ENCODE results near the gene DLGAP1. TPM values are rescaled to one million over a fixed set of nuclear protein-coding genes. Genes with fewer than 3 reads are reported as not detected.
A peak's percentile ranks its signal among the peaks of the same experiment; 100 is the strongest.

DLGAP1 gene
- total RNA-seq, 2 experiments from 2014 or later: 0.53 to 1.5 TPM

DNA sequence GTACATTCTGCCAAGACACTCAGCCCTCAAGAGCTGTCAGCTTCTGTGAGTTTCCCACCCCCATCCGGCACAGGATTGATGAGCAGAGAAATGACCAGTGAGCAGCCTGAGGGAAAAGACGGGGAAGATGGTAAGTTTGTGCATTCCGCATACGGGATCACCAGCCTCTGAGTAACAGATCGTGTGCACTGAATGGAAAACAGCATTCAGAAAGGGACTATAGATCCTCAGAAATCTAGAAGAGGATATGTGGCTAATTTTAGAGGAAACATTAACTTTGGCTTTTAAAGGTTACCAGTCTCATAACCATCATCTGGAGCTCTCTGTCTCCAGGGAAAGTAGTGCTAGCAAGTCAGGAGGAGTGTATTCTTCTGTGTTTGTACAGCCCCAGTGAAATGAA is 679.1 kb downstream of the DLGAP1 start:
- no peak for DNase-seq
- ChIA-PET POLR2A (no interaction called here), CTCF (no interaction called here)
- Mint-ChIP-seq H3K4me1 (peaks cover 9% of the 10 kb centered on the region), H3K27me3 (peaks cover 22% of the 10 kb centered on the region), H3K27ac (no peak overlapping the region), H3K4me3 (no peak overlapping the region), H3K9me3 (no peaks in the 10 kb centered on the region), H3K36me3 (ENCODE audit: low read depth) (no peaks in the 10 kb centered on the region)

DNA sequence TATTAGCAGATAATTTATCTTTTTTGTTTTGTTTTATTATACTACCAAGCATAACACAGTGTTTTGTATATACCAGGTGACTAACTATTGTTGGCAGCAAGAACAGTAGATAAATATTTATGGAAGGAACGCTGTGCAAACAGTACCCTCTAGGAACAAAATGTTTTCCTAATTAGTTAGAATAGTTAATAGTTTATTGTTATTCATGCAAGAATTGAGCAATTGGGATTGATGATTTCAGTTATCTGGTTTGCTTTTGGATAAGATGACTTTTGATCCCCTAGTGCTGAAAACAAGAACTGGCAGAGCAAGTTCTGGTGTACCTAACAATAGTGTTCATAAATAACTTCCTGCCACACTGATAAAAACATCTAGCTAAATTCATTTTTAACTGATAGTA is 681.8 kb downstream of the DLGAP1 start:
- POLR2A ChIA-PET: no interaction called here
- Mint-ChIP-seq H3K27ac (no peak overlapping the region), H3K4me3 (no peak overlapping the region), H3K4me1 (peaks cover 12% of the 10 kb centered on the region), H3K27me3 (peaks cover 39% of the 10 kb centered on the region), H3K9me3 (no peaks in the 10 kb centered on the region), H3K36me3 (ENCODE audit: low read depth) (no peaks in the 10 kb centered on the region)
- no peak for DNase-seq
- CTCF ChIA-PET: no interaction called here

DNA sequence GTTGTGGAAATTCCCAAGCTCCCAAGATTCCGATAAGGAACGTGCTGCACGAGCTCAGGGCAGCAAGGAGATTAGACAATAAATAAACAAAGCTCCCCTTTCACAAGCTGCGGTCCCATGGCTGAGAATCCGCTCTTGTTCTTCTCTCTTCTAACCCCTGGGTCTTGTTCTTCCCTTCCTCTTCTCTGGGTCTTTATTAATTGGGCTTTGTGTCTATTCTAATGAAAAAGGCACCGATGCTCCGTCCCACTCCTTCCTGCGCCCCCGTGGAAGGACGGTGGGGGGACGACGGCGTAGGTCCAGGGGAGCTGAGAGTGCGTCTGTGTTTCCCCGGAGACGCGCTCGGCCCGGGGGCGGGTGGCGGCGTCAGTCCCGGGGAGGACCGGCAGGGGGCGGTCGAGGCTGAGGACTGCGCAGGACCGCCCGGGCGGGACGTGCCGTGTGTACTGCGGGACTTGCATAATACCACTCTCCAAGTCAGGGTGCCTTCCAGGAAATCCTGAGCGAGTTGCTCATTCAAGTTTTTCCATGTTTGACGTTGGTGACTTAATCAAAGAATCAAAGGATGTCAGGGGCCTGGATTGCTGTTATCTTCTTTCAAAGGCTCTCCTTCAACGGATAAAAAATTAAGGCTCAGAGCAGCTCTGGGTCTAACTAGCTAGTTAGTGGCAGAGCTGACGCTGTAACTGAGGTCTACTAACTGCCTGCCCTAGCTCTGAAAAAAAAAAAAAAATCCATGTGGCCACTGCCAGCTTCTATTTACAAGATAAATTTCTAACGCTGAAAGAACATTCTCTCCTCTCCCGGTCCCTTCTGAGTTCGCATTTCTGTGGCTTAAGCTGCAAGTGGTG is 683.8 kb downstream of the DLGAP1 start:
- Mint-ChIP-seq H3K27me3 (peaks cover 47% of the 10 kb centered on the region), H3K27ac (no peak overlapping the region), H3K4me1 (peaks cover 12% of the 10 kb centered on the region), H3K9me3 (no peaks in the 10 kb centered on the region), H3K36me3 (ENCODE audit: low read depth) (no peaks in the 10 kb centered on the region), H3K4me3 (peak overlapping the region; percentile 16)
- ChIA-PET POLR2A (no interaction called here), CTCF (interaction anchor here (0.6 to 3.3 kb wide), 34 partner anchors 8 to 443 kb away, joined by 3 to 62 read pairs (median 4); no protein-coding TSS in a partner anchor)
- DNase-seq: peak; percentile 82

DNA sequence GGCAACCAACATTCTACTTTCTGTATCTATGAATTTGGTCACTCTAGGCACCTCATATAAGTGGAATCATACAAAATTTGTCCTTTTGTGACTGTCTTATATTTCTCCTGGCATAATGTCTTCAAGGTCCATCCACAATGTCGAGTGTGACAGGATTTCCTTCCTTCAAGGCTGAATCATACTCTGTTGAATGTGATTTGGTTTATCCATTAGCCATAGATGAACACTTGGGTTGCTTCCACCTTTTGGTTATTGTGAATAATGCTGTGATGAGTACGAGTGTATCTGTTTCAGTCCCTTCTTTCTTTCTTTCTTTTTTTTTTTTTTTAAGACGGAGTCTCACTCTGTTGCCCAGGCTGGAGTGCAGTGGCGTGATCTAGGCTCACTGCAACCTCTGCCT is 693.8 kb downstream of the DLGAP1 start:
- no peak for DNase-seq
- POLR2A ChIA-PET: no interaction called here
- Mint-ChIP-seq H3K4me3 (no peak overlapping the region), H3K36me3 (ENCODE audit: low read depth) (no peaks in the 10 kb centered on the region), H3K9me3 (peaks cover 5% of the 10 kb centered on the region), H3K27ac (no peak overlapping the region), H3K4me1 (no peaks in the 10 kb centered on the region), H3K27me3 (peaks cover 5% of the 10 kb centered on the region)
- CTCF ChIA-PET: interaction anchor here (0.9 kb wide), 1 partner anchor 10 kb away, joined by 5 read pairs; no protein-coding TSS in a partner anchor

DNA sequence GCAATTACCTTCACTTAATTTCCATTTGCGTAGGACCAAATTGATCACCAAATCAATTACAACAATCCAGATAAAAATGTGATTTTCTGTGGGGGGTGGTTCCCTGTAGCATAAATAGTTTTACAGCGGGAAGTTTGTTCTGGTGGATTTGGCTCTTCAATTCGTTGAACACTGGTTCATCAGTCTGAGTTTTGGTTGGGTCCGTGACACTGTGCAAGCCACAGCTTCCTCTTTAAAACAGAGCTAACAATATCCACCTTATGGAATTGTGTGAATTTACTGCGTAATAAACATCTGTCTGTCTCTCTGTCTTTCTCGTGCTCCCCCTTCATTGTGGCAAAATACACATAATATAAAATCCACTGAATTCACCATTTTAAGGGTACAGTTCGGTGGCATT is 694.4 kb downstream of the DLGAP1 start:
- H3K36me3 Mint-ChIP-seq (ENCODE audit: low read depth): no peaks in the 10 kb centered on the region
- H3K4me1 Mint-ChIP-seq: no peaks in the 10 kb centered on the region
- DNase-seq: no peak
- no peak overlapping the region for H3K27ac Mint-ChIP-seq
- peaks cover 5% of the 10 kb centered on the region for H3K9me3 Mint-ChIP-seq
- no peak overlapping the region for H3K4me3 Mint-ChIP-seq
- H3K27me3 Mint-ChIP-seq: peaks cover 2% of the 10 kb centered on the region
- ChIA-PET CTCF (interaction anchor here (1.1 kb wide), 1 partner anchor 10 kb away, joined by 5 read pairs; no protein-coding TSS in a partner anchor), POLR2A (no interaction called here)

DNA sequence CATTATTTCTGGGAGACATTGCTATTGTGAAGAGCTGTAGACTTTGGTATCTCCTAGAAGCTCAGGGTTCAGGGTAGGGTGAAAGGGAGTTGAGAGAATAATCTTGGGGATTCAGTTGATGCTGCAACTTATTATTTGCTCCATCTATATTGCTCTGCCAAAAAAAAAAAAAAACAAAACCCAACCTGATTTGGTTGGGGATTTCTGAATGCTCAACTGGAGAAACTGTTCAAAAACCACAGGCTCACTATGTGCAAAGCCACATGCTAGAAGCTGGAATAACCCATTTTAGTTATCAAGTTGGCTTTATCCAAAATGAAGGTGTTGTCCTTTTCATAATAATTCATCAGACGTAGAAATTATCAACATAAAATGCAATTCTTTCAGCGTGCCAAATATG is 696.0 kb downstream of the DLGAP1 start:
- Mint-ChIP-seq H3K27ac (no peak overlapping the region), H3K27me3 (no peaks in the 10 kb centered on the region), H3K4me1 (no peaks in the 10 kb centered on the region), H3K4me3 (no peak overlapping the region), H3K9me3 (peaks cover 3% of the 10 kb centered on the region), H3K36me3 (ENCODE audit: low read depth) (no peaks in the 10 kb centered on the region)
- ChIA-PET POLR2A (no interaction called here), CTCF (interaction anchor here (0.7 to 1.5 kb wide), 3 partner anchors 12 to 1212 kb away, joined by 3 to 4 read pairs (median 3); no protein-coding TSS in a partner anchor)
- no peak for DNase-seq

DNA sequence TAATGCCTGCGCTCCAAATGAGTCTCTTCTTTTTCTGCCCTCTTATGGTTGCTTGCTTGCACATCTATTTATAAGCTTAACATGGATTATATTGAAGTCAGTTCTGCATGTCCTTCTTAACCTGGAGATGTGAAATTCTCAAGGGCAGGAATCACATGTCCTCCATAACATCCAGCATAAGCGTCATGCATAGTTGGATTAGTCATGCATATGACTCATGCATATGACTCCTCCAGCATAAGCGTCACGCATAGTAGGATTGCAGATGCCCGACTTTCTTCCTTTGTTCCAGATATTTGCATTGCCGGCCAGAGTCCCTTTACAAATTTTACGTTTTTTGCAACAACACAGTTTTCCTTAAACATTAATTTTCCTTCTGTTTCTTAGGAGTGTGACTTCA is 696.6 kb downstream of the DLGAP1 start:
- ChIA-PET CTCF (interaction anchor here (1.5 kb wide), 1 partner anchor 12 kb away, joined by 3 read pairs; no protein-coding TSS in a partner anchor), POLR2A (no interaction called here)
- no peaks in the 10 kb centered on the region for H3K27me3 Mint-ChIP-seq
- H3K4me3 Mint-ChIP-seq: no peak overlapping the region
- no peak overlapping the region for H3K27ac Mint-ChIP-seq
- H3K4me1 Mint-ChIP-seq: no peaks in the 10 kb centered on the region
- no peaks in the 10 kb centered on the region for H3K36me3 Mint-ChIP-seq (ENCODE audit: low read depth)
- no peak for DNase-seq
- peaks cover 3% of the 10 kb centered on the region for H3K9me3 Mint-ChIP-seq

DNA sequence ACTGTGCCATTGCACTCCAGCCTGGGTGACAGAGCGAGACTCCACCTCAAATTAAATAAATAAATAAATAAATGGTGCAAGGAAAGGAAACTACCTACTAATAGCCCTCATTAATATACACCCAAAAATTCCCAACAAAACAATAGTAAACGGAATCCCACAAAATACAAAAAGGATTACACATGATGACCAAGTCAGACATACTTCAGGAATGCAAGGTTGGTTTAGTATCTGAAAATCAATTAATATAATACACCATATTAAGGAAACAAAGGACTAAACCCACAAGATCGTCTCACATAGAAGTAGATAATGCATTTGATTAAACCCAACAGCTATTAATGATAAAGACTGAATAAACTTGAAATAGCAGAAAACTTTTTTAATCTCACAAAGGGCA is 697.7 kb downstream of the DLGAP1 start:
- H3K27me3 Mint-ChIP-seq: no peaks in the 10 kb centered on the region
- CTCF ChIA-PET: interaction anchor here (1.0 to 1.5 kb wide), 2 partner anchors 11 to 14 kb away, joined by 3 to 4 read pairs; no protein-coding TSS in a partner anchor
- no peak overlapping the region for H3K4me3 Mint-ChIP-seq
- H3K9me3 Mint-ChIP-seq: peaks cover 3% of the 10 kb centered on the region
- DNase-seq: no peak
- no peak overlapping the region for H3K27ac Mint-ChIP-seq
- no peaks in the 10 kb centered on the region for H3K36me3 Mint-ChIP-seq (ENCODE audit: low read depth)
- POLR2A ChIA-PET: no interaction called here
- H3K4me1 Mint-ChIP-seq: no peaks in the 10 kb centered on the region

DNA sequence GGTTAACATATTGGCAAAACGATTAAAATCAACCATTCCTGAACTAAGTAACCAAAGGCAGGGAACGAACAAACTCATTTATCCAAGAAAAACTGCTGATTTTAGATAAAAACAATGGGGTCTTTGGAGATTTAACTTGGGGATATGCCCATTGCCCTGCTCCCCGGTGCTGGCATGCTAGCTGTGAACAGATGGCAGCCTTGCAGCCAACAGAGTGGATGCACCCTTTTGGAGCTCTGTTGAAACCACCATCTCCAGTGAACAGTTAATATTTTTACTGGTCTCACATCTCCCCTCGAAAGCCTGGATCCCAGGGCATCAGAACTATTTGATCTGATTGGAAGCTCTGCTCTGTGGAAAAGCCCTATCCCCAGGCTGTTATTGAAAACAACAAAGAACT is 702.0 kb downstream of the DLGAP1 start:
- Mint-ChIP-seq H3K36me3 (ENCODE audit: low read depth) (no peaks in the 10 kb centered on the region), H3K4me1 (no peaks in the 10 kb centered on the region)
- CTCF ChIA-PET: no interaction called here

DNA sequence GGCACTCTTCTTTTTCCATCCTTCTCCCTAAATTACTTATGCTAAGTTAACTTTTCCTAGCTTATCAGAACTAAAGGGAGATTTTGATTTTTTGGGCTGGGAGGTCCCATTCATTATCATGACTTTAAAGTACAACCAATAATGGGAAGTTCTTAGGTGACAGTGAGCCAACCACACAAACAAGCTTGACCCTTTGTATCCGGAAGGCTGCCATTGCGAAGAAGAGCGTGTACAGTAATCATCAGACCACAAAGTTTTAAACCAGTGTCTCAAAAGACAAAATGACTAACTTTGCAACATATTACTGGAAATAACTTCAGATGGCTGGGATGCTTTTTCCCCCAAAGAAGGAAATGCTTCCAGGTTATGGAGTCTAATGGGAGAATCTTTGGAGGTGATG is 707.0 kb downstream of the DLGAP1 start:
- H3K27ac Mint-ChIP-seq: no peak overlapping the region
- DNase-seq: no peak
- no peaks in the 10 kb centered on the region for H3K4me1 Mint-ChIP-seq
- ChIA-PET CTCF (no interaction called here), POLR2A (no interaction called here)
- H3K9me3 Mint-ChIP-seq: no peaks in the 10 kb centered on the region
- H3K27me3 Mint-ChIP-seq: peaks cover 4% of the 10 kb centered on the region
- H3K4me3 Mint-ChIP-seq: no peak overlapping the region
- no peaks in the 10 kb centered on the region for H3K36me3 Mint-ChIP-seq (ENCODE audit: low read depth)

More for the DNA sequence above, 702.0 kb downstream of the DLGAP1 start:
- H3K9me3 Mint-ChIP-seq: peaks cover 3% of the 10 kb centered on the region
- POLR2A ChIA-PET: no interaction called here
- DNase-seq: no peak
- H3K4me3 Mint-ChIP-seq: no peak overlapping the region
- H3K27ac Mint-ChIP-seq: no peak overlapping the region
- no peaks in the 10 kb centered on the region for H3K27me3 Mint-ChIP-seq

DNA sequence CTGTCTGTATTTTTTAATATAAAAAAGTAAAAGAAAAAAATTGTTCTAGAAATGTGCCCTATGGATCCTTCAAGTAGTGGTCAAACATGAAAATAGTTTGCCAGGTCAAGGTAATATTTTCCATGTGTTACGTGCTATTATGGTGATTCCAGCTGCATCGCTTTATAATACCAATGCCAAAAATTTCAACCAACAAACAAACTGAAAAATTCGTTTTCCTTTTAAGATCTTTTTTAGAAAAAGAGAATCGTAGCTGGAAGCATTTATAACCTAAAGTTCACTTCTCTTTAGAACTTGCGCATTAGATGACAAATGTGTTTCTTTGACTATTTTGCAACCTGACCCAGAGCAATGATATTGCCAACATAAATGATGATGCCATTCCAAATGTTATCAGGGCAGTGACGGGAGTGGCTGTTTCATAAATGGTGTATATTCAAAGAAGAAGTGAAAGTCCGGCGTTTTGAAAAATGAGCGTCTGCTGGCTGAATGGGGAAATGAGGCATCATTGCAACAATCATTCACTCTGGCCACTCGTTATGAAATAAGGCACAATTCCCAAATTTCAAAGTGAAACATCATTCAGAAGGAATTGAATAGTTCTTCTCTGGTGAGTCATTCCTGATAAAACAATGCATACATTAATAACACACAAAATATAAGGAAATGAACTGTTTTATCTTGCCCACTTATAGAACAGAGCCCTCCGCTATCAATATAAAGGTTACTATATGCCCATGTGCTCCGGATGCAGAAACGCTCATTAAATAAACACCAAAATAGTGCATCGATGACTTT is 707.7 kb downstream of the DLGAP1 start:
- Mint-ChIP-seq H3K4me3 (no peak overlapping the region), H3K9me3 (no peaks in the 10 kb centered on the region), H3K36me3 (ENCODE audit: low read depth) (no peaks in the 10 kb centered on the region), H3K4me1 (no peaks in the 10 kb centered on the region), H3K27me3 (peaks cover 4% of the 10 kb centered on the region), H3K27ac (no peak overlapping the region)
- no peak for DNase-seq
- CTCF ChIA-PET: no interaction called here
- POLR2A ChIA-PET: no interaction called here

DNA sequence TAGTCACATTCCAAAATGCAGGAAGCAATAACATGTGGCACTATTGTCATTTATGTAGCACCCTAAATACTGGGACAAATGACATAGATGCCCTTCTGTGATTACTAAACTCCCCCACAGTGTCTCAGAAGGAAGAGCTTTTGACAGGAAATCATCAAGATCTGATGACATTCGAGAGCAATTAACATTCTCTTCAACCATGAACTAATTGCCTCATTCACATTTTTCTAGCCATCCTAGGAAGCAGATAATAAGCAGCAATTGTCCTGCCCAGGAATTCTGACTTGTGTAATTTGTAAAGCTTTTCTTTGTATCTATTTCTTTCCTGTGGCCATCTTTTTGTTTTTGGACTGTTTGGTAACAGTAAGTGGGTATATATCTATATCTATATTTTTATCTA is 712.6 kb downstream of the DLGAP1 start:
- CTCF ChIA-PET: no interaction called here

DNA sequence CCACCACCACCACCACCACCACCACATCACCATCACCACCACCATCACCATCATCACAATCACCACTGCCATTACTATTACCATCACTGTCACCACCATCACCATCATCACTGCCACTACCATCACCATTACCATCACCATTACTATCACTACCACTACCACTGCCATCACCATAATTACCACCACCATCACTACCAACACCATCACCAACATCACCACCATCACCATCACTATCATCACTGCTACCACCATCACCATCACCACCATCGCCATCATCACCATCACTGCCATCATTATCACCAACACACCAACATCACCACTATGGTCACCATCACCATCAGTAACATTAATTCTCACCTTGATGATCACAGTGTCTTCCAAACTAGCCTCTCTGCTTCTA is 713.8 kb downstream of the DLGAP1 start:
- Mint-ChIP-seq H3K27ac (no peak overlapping the region), H3K27me3 (peaks cover 2% of the 10 kb centered on the region), H3K9me3 (peaks cover 8% of the 10 kb centered on the region), H3K4me1 (no peaks in the 10 kb centered on the region), H3K36me3 (ENCODE audit: low read depth) (peaks cover 4% of the 10 kb centered on the region), H3K4me3 (no peak overlapping the region)
- POLR2A ChIA-PET: no interaction called here
- CTCF ChIA-PET: no interaction called here
- no peak for DNase-seq

More for the DNA sequence above, 712.6 kb downstream of the DLGAP1 start:
- H3K36me3 Mint-ChIP-seq (ENCODE audit: low read depth): peaks cover 4% of the 10 kb centered on the region
- peaks cover 8% of the 10 kb centered on the region for H3K9me3 Mint-ChIP-seq
- POLR2A ChIA-PET: no interaction called here
- no peaks in the 10 kb centered on the region for H3K4me1 Mint-ChIP-seq
- H3K27me3 Mint-ChIP-seq: no peaks in the 10 kb centered on the region
- no peak overlapping the region for H3K4me3 Mint-ChIP-seq
- no peak for DNase-seq
- H3K27ac Mint-ChIP-seq: no peak overlapping the region

All from activated CD4-positive, alpha-beta memory T cell treated with anti-CD3 and anti-CD28 coated beads, Interleukin-2, amount 10 ng/mL, durations not matched to agents 7 days and 5 days (primary cell).